NCI-H1105 treated with DMSO at 0.1 percent for 48 hours (cell line): Measurements from ENCODE around the gene NOM1.

Experiments used
- DNase-seq: peaks from one replicate; lab custom pipeline; 2025; lab: John Stamatoyannopoulos, UW

NOM1 gene

DNA sequence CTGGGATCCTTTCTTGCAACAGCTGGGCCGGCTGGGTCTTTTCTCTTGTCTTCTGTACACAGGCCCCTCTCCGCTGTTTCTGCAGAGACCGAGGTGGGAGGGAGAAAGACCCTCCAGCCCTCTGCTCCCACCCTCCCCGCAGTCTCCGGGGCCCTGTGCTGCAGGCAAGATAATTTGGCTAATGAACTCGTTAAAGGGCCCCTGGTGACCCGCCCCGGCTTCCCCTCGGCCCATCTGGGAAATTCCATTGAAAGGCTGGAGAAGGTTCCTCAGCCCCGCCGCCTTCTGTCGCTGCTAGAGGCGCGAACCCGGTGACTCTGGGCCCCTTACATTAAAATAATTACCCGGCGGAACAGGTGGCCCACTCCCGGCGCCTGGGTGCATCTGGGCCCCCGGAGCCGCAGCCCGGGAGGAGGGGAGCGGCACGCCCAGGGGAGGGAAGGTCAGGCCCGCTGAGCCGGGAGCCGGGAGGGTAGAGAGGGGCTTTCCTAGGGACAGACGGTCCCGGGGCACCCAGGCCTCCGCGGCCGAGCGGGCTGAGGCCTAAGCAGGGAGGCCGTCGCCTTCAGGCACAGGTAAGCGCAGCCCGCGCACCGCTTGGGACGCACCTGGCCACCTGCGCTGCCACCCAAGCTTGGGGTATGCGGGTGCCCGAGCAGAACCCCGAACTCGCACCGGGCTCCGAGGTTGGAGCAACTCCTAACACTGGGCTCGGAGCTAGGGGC, 68.3 kb downstream of the NOM1 start:
- DNase-seq, result no peak

DNA sequence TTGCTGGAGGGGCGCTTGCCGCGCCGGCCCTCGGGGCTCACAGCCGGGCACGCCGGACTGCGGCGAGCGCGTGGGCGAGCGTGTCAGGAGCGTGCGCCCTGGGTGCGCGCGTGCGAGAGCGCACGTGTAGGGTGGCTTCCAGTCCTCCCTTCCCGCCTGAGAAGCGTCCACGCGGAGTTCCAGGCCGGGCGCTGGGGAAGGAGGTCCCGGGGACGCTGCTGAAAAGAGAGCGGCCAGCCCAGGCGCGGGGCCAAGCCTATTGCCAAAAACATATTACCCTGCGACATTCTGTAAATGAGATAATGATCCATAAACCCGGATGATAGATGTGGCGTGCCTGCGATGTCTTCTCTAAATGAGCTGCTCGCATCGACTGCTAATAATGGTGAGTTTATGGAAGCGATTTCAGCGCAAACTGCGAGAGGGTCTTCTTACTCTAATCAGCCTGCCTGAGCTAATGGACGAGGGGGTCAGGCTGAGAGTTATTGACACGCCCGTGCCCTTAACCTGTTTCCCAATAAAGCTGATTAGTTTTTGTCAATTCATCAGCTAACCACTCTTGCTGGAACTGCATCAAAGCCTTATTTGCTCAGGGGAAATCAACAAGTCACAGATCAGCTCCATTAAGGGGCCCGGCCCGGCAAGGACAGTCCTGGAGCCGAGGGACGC, 69.0 kb downstream of the NOM1 start:
- DNase-seq, result no peak

DNA sequence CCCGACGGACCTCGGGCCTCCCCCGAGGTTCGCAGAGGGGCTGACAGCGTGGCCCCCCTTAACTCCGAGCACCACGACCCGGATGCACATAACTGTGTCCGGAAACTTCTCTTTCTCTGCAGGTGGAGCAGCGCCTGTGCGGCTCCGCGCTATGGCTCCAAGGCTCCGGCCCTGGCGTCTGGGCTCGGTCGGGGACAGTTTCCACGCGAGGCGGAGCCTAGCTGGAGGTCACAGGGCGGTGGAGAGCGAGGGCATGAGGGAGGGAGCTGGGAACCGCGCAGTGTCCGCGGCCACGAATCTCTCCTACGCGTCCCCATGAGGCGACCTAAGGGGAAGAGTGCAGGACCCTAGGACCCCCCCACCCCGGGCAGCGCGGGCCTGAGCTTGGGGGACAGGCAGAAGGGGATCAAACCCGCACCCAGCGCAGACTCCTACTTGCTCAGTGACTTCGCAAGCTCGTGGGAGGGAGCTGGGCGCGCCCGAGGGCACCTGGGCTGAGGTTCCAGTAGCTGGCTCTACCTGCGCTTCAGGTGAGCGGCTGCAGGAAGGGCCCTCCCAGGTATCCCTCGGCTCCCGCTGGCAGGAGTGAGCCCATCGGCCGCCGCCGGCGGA, 69.6 kb downstream of the NOM1 start:
- DNase-seq, result no peak

DNA sequence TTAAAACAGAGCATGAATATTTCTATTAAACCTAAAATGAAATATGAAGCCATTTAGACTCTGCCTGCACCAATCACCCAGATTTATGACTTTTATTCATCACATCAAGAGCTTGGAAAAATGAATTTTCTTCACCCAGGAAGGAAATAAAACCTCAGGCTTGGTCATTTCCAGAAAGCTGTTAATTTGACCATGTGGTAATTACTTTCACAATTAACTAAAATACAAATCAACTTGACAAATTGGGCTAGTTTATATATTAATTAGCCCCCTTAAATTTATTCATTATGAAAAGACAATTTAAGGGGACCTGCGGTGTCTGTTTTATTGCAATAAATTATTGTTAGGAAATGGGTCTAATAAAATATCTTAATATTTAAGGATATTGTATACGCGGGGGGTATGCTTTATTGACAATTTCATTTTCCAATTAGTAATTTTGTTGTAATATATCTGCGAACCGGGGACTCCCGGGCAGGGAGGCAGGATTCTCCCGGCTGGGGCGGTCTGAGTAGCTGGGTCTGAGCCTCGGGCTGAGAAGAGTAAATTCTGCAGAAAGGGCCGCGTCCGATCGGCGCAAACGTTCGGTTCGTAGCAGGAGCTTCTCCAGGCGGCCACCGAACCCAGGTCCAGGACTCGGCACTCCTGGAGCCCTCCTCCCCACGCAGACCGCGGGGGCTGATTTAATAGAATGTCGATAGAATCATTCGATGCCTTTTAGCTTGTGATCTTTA, 70.4 kb downstream of the NOM1 start:
- DNase-seq, result no peak

DNA sequence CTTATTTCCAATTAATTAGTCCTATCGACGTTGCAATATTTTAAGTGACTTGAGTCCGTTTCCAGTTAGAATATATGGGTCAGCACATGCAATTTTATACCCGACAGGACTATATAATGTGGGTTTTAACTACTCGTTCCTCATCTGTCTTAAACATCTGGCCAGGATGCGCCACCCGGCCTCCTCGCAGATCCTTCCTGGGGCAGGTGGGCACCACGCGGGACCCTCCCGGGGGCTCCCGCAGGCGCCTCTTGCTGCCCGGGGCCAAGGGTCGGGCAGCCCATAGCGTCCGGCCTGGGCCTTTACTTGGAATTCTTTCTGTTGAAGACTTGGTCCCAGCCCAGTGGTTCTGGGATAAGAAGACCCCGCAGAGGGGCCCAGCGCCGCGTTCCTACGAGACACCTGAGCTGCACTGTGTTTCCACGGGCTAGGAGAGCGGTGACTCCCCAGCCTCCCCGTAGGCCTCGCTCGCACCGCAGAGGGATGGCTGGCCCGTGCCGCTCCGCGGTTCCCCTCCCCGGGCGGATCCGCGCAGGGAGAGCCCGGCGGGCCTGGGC, 71.1 kb downstream of the NOM1 start:
- DNase-seq, result no peak

DNA sequence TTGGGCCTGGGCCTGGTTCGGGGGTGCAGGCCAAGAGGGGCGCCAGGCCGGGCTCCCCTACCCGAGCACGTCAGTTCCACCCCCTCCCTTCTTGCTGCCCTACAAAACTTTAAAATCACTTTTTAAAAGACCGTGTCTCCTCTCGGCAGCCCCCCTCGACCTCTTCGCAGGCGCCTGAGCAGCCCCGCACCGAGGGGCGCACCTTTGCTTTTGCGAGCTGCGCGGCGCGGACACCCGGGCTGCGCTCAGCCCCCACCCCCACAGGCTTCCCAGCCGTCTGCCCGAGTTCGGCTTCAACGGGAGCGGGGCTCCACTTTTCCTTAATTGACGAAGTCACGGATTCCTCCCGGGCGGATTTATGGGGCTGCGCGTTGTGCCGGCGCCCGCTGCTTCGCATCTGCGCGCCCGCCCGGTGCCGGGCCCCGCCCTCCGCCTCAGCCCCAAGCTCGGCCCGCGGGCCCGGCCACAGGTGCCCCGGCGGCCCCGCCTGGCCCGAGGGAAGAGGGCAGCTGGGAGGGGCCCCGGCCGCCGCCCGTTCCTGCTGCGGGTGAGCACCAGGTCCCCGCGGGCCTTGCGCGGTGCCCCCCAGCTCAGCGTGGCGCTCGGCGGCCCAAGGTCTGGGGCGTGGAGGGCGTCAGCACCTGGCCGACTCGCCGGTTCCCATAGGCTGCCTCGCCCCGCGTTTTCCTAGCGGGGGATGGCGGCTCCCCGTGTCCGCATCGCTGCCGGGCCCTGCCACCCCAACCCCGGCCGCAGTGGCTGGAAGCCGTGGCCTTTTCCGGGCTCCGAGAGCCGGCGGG, 71.8 kb downstream of the NOM1 start:
- DNase-seq, result no peak

DNA sequence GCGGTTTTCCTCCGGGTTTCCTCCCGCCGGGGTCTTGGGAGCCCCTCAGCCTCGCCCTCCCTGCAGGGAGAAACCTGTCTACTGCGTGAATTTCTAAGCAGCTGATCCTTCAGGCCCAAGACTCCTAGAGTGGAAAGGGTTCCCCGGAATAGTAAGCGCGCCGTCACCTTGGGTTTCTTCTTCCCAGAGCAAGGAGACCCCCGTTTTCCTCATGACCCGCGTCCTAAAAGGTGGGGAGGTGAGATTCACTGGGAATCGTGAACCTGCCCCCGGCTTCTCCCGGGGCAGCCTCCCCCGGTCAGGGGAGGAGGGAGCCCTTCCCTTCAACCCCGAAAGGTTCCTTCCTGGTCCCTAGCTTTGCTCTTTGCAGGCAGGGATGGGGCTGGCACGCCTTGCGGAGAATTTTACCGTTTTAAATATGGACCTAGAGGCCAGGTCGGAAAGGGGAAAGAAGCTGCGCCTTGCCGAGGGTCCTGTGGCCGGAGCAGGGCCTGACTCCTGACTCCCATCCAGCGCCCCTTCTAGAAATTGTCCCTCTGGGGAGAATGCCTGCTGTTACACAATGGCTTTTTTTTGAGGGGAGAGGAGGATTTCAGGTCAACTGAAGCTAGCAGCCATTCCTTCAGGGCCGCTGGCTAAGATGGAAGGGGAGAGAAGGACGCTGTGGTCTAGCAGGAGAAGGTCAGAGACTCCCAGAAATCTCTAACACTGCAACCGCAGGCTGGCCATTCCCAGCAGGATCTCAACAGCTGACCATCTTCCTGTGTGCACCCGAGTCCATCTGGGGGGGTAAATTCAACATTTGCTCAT, 72.6 kb downstream of the NOM1 start:
- no peak for DNase-seq
